Nephron progenitor cell (in vitro differentiated cells): ENCODE data around the gene ATXN2.
A peak's percentile ranks its signal among the peaks of the same experiment; 100 is the strongest.
"Not testable (repeated sequence)": the region's sequence is repeated elsewhere in the genome, so short reads cannot be mapped to it uniquely, and the experiment has no call there.

Experiments used
- DNase-seq: peaks from one replicate; pipeline ENCODE4 v3.0.0; 2021
- H3K27ac Mint-ChIP-seq: 2 replicates; pipeline ENCODE4 v1.8.0; 2021; ENCODE audit warnings: mild to moderate bottlenecking, moderate library complexity, mixed read lengths
- H3K27me3 Mint-ChIP-seq: 2 replicates; pipeline ENCODE4 v1.8.0; 2021; ENCODE audit warnings: mild to moderate bottlenecking, low read depth, mixed read lengths; ENCODE audit not compliant: poor library complexity
- H3K36me3 Mint-ChIP-seq: 2 replicates; pipeline ENCODE4 v1.8.0; 2021; ENCODE audit warnings: low read depth, mixed read lengths
- H3K4me1 Mint-ChIP-seq: 2 replicates; pipeline ENCODE4 v1.8.0; 2021; ENCODE audit warnings: mixed read lengths
- H3K4me3 Mint-ChIP-seq: 2 replicates; pipeline ENCODE4 v1.8.0; 2021; ENCODE audit warnings: mild to moderate bottlenecking, moderate library complexity, mixed read lengths
- H3K9me3 Mint-ChIP-seq: 2 replicates; pipeline ENCODE4 v1.8.0; 2021; ENCODE audit warnings: mild to moderate bottlenecking, moderate library complexity, mixed read lengths
- TF ChIP-seq, protein P1 (sequence below): fragments of 200-600 bp; sonication (generic); IDR thresholded peaks from 2 replicates; pipeline ENCODE4 v1.5.0; 2021; ENCODE audit warnings: antibody characterized with exemption

ATXN2 gene

DNA sequence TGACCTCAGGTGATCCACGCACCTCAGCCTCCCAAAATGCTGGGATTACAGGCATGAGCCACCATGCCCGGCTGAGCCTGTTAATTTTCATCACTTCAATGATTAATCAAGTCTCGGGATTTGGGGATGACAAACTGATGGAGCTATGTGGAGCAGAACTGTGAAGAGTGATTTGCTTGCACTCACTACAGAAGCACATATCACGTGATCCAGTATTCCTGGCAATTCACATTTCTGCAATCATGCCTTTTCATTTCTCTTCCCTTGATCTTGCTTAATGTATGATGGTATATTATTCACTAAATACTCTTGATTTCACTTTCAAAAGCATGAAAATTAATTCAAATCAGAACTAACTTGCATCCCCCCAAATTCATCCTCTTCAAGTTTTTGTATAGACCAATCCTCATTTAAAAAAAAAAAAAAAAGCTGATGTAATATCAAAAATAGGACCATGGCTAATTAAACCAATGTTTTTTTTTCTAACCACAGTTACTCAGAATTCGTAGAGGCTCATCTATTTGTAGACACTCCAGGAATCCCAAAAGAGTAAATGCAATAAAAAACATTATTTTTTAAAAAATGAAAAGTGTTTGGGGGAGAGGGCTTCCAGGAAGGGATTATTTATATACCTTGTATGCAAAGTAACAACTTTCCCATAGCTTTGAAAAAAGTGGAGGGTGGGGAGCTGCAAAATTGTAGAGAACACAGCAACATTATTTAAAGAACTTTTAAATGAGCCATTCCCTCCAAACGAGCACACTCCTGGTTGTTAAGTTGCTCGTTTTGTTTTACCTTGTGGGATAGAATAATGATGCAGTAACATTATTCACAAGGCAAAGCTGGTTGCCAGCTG, 7.0 kb upstream of the ATXN2 start:
- H3K9me3 Mint-ChIP-seq: peaks cover 12% of the 10 kb centered on the region
- TF ChIP-seq, protein P1, sequence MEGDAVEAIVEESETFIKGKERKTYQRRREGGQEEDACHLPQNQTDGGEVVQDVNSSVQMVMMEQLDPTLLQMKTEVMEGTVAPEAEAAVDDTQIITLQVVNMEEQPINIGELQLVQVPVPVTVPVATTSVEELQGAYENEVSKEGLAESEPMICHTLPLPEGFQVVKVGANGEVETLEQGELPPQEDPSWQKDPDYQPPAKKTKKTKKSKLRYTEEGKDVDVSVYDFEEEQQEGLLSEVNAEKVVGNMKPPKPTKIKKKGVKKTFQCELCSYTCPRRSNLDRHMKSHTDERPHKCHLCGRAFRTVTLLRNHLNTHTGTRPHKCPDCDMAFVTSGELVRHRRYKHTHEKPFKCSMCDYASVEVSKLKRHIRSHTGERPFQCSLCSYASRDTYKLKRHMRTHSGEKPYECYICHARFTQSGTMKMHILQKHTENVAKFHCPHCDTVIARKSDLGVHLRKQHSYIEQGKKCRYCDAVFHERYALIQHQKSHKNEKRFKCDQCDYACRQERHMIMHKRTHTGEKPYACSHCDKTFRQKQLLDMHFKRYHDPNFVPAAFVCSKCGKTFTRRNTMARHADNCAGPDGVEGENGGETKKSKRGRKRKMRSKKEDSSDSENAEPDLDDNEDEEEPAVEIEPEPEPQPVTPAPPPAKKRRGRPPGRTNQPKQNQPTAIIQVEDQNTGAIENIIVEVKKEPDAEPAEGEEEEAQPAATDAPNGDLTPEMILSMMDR: no peak
- no peaks in the 10 kb centered on the region for H3K4me1 Mint-ChIP-seq
- no peak overlapping the region for H3K27ac Mint-ChIP-seq
- H3K27me3 Mint-ChIP-seq: no peaks in the 10 kb centered on the region
- DNase-seq: no peak
- peaks cover 6% of the 10 kb centered on the region for H3K36me3 Mint-ChIP-seq
- H3K4me3 Mint-ChIP-seq: no peak overlapping the region

DNA sequence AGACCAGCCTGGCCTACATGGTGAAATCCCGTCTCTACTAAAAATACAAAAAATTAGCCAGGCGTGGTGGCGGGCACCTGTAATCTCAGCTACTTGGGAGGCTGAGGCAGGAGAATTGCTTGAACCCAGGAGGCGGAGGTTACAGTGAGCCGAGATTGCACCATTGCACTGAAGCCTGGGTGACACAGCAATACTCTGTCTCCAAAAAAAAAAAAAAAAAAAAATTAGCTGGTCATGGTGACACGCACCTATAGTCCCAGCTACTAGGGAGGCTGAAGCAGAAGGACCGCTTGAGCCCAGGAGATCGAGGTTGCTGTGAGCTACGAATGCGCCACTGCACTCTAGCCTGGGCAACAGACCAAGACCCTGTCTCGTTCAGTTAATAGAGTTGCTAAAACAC, 3.7 kb upstream of the ATXN2 start:
- not testable (repeated sequence) for H3K27ac Mint-ChIP-seq, H3K4me1 Mint-ChIP-seq, H3K4me3 Mint-ChIP-seq, DNase-seq, H3K27me3 Mint-ChIP-seq
- H3K36me3 Mint-ChIP-seq: peaks cover 15% of the 10 kb centered on the region
- peaks cover 12% of the 10 kb centered on the region for H3K9me3 Mint-ChIP-seq

DNA sequence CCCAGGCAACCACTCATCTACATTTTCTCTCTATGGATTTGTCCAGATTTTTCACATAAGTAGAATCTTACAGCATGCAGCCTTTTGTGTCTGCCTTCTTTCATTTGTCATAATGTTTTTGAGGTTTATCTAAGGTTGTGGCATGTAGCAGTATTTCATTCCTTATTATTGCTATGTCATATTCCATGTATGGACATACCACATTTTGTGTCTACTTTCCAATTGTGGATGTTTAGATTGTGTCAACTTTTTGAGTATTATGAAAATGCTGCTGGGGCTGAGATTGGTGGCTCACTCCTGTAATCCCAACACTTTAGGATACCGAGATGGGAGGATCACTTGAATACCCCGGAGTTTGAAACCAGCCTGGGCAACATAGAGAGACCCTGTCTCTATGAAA, 3.2 kb upstream of the ATXN2 start:
- H3K27ac Mint-ChIP-seq: no peak overlapping the region
- H3K4me1 Mint-ChIP-seq: peaks cover 7% of the 10 kb centered on the region
- peaks cover 4% of the 10 kb centered on the region for H3K27me3 Mint-ChIP-seq
- peaks cover 12% of the 10 kb centered on the region for H3K9me3 Mint-ChIP-seq
- no peak overlapping the region for H3K4me3 Mint-ChIP-seq
- TF ChIP-seq, protein P1: no peak
- peaks cover 15% of the 10 kb centered on the region for H3K36me3 Mint-ChIP-seq
- no peak for DNase-seq

DNA sequence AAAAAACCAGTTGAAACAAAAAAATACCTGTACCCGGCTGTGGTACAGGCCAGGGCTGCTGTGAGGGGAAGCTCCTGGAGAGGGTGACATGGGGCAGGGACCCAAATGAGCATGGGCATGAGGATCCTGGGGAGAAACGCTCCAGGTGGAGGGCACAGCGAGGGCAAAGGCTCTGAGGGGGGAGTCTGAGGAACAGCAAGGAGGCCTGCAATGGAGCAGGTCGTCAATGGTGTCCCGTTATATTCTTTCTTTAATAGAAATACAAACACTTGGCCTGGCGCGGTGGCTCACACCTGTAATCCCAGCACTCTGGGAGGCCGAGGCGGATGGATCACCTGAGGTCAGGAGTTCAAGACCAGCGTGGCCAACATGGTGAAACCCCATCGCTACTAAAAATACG, 1.9 kb upstream of the ATXN2 start:
- H3K27ac Mint-ChIP-seq, H3K27me3 Mint-ChIP-seq, H3K4me3 Mint-ChIP-seq, DNase-seq: not testable (repeated sequence)
- Mint-ChIP-seq H3K4me1 (peaks cover 21% of the 10 kb centered on the region), H3K9me3 (peaks cover 12% of the 10 kb centered on the region), H3K36me3 (peaks cover 15% of the 10 kb centered on the region)

DNA sequence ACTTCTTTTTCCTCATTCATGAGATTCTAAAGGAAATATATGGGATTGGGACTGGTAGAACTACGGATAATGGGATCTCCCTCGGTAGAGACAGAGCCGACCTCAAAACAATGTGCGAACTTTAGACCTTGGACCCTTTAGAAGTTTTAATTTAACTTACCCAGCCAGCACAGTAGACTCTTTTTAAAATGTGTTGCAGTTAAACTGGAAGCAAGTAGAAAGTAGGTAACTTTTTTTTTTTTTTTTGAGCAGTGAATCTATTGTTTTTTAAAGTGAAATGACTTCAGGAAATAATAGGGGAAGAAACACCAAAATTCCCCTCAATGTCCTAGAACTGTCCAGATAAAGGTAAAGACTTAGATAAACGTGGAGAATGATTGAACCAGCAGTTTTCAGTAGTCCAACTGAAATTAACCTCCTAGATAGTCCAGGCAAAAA, 1.1 kb upstream of the ATXN2 start:
- TF ChIP-seq, protein P1: no peak
- no peak for DNase-seq
- peaks cover 28% of the 10 kb centered on the region for H3K4me1 Mint-ChIP-seq
- peak overlapping the region; percentile 82 for H3K4me3 Mint-ChIP-seq
- peaks cover 4% of the 10 kb centered on the region for H3K27me3 Mint-ChIP-seq
- peaks cover 15% of the 10 kb centered on the region for H3K36me3 Mint-ChIP-seq
- peak overlapping the region; percentile 98 for H3K27ac Mint-ChIP-seq
- peaks cover 12% of the 10 kb centered on the region for H3K9me3 Mint-ChIP-seq

DNA sequence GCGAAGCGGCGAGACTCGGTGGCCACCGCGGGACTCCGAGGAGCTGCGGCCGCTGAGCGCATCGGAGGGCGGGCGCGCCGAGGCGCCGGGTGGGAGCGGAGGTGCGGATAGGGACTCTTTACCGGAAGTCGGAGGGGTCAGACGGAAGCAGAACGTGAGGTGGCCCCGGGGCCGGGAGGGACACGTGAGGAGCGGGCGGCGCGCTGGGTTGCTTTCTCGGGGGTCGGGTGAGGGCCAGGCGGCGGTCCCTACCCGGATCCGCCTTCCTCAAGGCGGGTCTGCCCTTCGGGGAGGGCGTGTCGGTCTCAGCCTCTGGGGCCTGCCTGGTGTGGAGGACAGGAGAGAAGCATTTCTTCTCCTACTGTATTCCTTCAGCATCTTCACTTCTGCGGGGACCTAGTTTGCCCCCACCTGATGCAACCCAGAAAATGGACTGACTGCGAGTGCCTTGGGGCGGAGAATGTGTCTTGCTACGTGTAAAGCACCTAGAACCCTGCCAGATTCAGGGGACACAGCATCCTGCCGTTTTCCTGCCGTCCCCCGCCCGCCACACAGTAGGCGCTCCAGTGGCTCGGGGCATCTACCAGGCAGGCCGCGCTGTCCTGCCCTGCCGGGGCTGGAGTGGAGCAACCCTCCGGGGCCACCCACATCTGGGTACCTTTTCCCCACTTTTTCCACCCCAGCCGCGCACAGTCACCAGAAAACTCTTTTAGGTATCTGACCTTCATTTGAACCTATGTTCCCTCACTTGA, 514 bp upstream of the ATXN2 start:
- TF ChIP-seq, protein P1: no peak
- H3K36me3 Mint-ChIP-seq: peaks cover 15% of the 10 kb centered on the region
- DNase-seq: peak; percentile 89
- H3K9me3 Mint-ChIP-seq: peaks cover 11% of the 10 kb centered on the region
- H3K27ac Mint-ChIP-seq: peak overlapping the region; percentile 98
- H3K27me3 Mint-ChIP-seq: peaks cover 4% of the 10 kb centered on the region
- H3K4me1 Mint-ChIP-seq: peaks cover 34% of the 10 kb centered on the region
- H3K4me3 Mint-ChIP-seq: peak overlapping the region; percentile 82
